GM21723 (cell line): ENCODE measurements around the gene HMBS.
"Not testable (repeated sequence)": the region's sequence is repeated elsewhere in the genome, so short reads cannot be mapped to it uniquely, and the experiment has no call there.

Experiments used
- ATAC-seq: cut with Tn5 transposase; IDR thresholded peaks from one replicate; pipeline ENCODE4 v1.9.1; 2021; ENCODE audit warnings: mild to moderate bottlenecking, moderate library complexity; ENCODE audit not compliant: unreplicated experiment

The HMBS gene

DNA sequence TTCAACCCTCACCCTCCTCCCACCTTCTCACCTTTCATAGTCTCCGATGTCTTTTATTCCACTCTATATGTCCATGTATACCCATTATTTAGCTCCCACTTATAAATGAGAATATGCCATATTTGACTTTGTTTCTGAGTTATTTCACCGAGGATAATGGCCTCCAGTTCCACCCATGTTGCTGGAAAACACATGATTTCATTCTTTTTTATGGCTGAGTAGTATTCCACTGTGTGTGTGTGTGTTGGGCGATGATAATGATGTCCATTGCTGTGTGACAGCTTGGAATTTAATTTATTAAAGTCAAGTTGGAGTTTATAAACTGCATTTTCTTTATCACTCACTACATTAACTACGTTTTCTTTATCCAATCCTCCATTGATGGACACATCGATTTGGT, 33.5 kb downstream of the HMBS start:
- ATAC-seq, result no peak

- no peak for ATAC-seq
These were observed 34.3 kb downstream of the HMBS start for GRCh38 chr11:119118946-119119345.

DNA sequence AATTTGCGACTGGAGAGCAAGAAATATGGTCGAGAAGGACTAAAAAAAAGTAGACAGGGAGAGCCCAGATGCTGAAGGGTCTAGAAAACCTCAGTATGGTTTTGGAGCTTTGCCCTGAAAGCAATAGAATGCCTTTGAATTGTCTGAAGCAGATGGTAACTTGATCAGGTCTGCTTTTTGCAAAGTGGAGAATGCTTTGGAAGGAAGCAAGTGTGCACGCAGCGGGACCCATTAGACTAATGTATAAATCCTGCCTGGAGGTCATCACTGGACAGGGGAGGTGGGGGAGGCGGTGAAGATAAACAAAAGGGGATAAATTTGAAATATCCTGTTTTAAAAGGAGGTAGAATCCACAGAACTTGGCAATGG, 35.9 kb downstream of the HMBS start:
- ATAC-seq, result no peak

DNA sequence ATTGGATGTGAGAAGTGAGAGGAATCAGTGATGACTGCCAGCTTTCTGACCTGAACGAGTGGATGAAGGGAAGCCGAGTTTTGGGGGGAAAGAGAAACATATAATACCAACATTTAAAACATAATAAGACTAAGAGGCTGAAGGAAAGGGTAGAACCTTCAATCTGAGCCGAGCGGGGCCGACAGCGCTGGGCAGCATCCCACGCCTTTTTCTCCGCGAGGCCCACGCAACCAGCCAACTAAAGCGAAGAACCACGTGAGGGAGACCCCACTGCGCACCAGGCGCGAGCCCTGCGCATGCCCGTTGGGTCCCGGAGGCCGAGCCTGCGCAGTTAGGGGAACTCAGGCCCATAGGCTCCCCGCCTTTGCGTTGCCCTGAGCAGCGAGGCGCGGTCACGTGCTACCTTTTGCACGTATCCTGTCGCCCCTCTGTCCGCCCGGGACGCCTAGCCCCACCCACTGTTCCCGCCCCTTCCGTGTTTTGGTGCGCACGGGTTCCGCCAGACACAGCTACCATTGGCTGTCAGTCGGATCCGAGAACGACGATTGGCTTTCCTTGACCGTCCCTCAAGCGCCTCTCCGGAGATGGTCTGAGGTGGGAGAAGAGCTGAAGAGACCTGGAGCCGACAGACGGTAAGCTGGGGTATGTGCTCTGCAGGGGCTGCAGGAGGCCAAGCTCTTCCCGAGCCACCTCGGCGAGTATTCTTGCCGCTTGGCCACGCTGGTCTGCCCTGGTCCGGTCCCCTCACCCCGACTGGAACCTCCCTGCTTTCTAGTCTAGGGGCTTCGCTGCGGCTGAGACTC, 36.5 kb downstream of the HMBS start, which contains the start of gene HINFP:
Gene HINFP (plus strand): TSS at position 573 of the 803 bp plus-strand sequence. CDS start 5,365 bp downstream, outside the sequence.
- peak; percentile 94 for ATAC-seq

DNA sequence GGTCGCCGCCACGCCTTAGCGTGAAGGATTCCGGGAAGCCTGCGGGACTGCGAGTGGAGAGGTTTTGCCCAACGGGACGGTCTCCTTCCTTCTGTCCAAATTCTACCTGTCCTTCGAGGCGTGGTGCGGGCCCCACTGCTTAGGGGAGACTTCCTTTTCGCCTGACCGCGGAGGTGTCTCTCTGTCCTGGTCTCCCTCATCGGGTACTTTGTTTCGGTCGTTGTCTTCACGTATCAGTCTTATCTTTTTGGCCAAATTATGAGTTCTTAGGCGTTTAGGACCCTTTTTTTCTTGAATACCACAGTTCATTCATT, 37.1 kb downstream of the HMBS start:
- ATAC-seq, result peak; percentile 18

DNA sequence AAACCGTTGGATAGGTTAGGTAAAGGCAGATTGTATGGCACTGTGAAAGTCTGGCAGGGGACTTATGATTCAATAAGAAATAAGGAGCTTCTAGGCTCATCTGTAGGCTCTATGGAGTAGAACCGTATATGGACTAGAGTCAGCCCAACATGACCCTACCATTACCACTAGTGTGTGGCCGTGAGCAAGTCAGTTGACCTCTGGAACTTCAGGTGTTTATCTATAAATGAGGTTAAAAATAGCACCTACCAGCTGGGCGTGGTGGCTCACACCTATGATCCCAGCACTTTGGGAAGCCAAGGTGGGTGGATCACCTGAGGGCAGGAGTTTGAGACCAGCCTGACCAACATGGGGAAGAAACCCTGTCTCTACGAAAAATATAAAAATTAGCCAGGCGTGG, 41.1 kb downstream of the HMBS start:
- no peak for ATAC-seq

- ATAC-seq, result no peak
These were observed 42.1 kb downstream of the HMBS start for GRCh38 chr11:119126675-119127268.

- no peak for ATAC-seq
These were observed 46.0 kb downstream of the HMBS start for GRCh38 chr11:119130662-119131061.

GRCh38 chr11:119134389-119134978, 49.8 kb downstream of the HMBS start:
- no peak for ATAC-seq

DNA sequence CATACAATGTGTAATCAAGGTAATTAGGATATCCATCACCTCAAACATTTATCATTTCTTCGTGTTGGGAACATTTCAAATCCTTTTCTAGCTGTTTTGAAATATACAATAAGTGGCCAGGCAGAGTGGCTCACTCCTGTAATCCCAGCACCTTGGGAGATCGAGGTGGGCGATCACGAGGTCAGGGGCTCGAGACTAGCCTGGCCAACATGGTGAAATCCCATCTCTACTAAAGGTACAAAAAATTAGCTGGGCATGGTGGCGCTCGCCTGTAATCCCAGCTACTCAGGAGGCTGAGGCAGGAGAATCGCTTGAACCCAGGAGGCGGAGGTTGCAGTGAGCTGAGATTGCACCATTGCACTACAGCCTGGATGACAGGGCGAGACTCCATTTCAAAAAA, 54.6 kb downstream of the HMBS start:
- not testable (repeated sequence) for ATAC-seq
